ENCODE measurements around the gene TBC1D2B. TPM values are rescaled to one million over a fixed set of nuclear protein-coding genes. Genes with fewer than 3 reads are reported as not detected.

The TBC1D2B gene
- polyA plus RNA-seq, 1 donor (not counting 4 experiments of a cell fraction or from before 2014, with no cell fraction given) = 27.0 TPM

- no peak for DNase-seq (ENCODE audit: low read depth, low spot score)
- H3K27ac ChIP-seq (ENCODE audit: control insufficient read depth, insufficient read depth, low read length) = no peak overlapping the region
Observed at GRCh38 chr15:78050826-78051225, 26.7 kb downstream of the TBC1D2B start.

GRCh38 chr15:78050441-78050809 lies 27.1 kb downstream of the TBC1D2B start:
- no peak overlapping the region for H3K4me2 ChIP-seq (ENCODE audit: control insufficient read depth, extremely low read depth, insufficient read depth, low read depth, low read length)

More at GRCh38 chr15:78050826-78051225, 26.7 kb downstream of the TBC1D2B start:
- Histone ChIP-seq H3K9me3 (ENCODE audit: control insufficient read depth, low read depth, low read length) (no peaks in the 10 kb centered on the region), H3K27me3 (ENCODE audit: control insufficient read depth, extremely low read depth, insufficient read depth, low read length) (no peaks in the 10 kb centered on the region), H2AFZ (ENCODE audit: control insufficient read depth, low read length) (no peak overlapping the region), H3K9me1 (ENCODE audit: control insufficient read depth, extremely low read depth, insufficient read depth, low read length) (peaks cover 5% of the 10 kb centered on the region), H3K4me3 (ENCODE audit: control insufficient read depth in 2 of 3, extremely low read depth in 1 of 3, insufficient read depth in 2 of 3, low read depth in 1 of 3, low read length in 3 of 3) (no peak overlapping the region), H3K4me1 (ENCODE audit: control insufficient read depth, extremely low read depth, insufficient read depth, low read length) (peaks cover 1% of the 10 kb centered on the region), H4K20me1 (ENCODE audit: control insufficient read depth, extremely low read depth, insufficient read depth, low read length) (no peaks in the 10 kb centered on the region), H3K9ac (ENCODE audit: control insufficient read depth, extremely low read depth, insufficient read depth, low read length) (no peak overlapping the region), H3K4me2 (ENCODE audit: control insufficient read depth, extremely low read depth, insufficient read depth, low read depth, low read length) (no peak overlapping the region), H3K79me2 (ENCODE audit: control insufficient read depth, insufficient read depth, low read length) (peaks cover 14% of the 10 kb centered on the region), H3K36me3 (ENCODE audit: control insufficient read depth in 2 of 2, extremely low read depth in 1 of 2, insufficient read depth in 2 of 2, low read length in 2 of 2) (peaks cover 7 to 8% of the 10 kb centered on the region in 2 experiments)
- TF ChIP-seq, protein P1, sequence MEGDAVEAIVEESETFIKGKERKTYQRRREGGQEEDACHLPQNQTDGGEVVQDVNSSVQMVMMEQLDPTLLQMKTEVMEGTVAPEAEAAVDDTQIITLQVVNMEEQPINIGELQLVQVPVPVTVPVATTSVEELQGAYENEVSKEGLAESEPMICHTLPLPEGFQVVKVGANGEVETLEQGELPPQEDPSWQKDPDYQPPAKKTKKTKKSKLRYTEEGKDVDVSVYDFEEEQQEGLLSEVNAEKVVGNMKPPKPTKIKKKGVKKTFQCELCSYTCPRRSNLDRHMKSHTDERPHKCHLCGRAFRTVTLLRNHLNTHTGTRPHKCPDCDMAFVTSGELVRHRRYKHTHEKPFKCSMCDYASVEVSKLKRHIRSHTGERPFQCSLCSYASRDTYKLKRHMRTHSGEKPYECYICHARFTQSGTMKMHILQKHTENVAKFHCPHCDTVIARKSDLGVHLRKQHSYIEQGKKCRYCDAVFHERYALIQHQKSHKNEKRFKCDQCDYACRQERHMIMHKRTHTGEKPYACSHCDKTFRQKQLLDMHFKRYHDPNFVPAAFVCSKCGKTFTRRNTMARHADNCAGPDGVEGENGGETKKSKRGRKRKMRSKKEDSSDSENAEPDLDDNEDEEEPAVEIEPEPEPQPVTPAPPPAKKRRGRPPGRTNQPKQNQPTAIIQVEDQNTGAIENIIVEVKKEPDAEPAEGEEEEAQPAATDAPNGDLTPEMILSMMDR (optimal IDR thresholded peaks at IDR 0.05 in 1 of 3, IDR thresholded peaks at IDR 0.05 in 1 of 3, conservative IDR thresholded peaks at IDR 0.05 in 1 of 3; ENCODE audit: extremely low read depth in 1 of 3, insufficient read depth in 2 of 3, low read length in 3 of 3) = no peak
- TF ChIP-seq EZH2 (IDR thresholded peaks at IDR 0.05; ENCODE audit: low read length) = no peak
- FAIRE-seq = no peak
- dilution Hi-C loops (cut with MboI; ENCODE audit: extremely low pct_ligation_motif_present, low sequenced_read_pairs) = no loop called here

More at GRCh38 chr15:78050441-78050809, 27.1 kb downstream of the TBC1D2B start:
- Histone ChIP-seq H4K20me1 (ENCODE audit: control insufficient read depth, extremely low read depth, insufficient read depth, low read length) (no peaks in the 10 kb centered on the region), H3K27me3 (ENCODE audit: control insufficient read depth, extremely low read depth, insufficient read depth, low read length) (no peaks in the 10 kb centered on the region), H3K4me3 (ENCODE audit: control insufficient read depth in 2 of 3, extremely low read depth in 1 of 3, insufficient read depth in 2 of 3, low read depth in 1 of 3, low read length in 3 of 3) (no peak overlapping the region), H3K4me1 (ENCODE audit: control insufficient read depth, extremely low read depth, insufficient read depth, low read length) (no peaks in the 10 kb centered on the region), H3K9me3 (ENCODE audit: control insufficient read depth, low read depth, low read length) (no peaks in the 10 kb centered on the region), H3K27ac (ENCODE audit: control insufficient read depth, insufficient read depth, low read length) (no peak overlapping the region), H3K79me2 (ENCODE audit: control insufficient read depth, insufficient read depth, low read length) (peaks cover 10% of the 10 kb centered on the region), H3K9ac (ENCODE audit: control insufficient read depth, extremely low read depth, insufficient read depth, low read length) (no peak overlapping the region), H3K9me1 (ENCODE audit: control insufficient read depth, extremely low read depth, insufficient read depth, low read length) (peaks cover 5% of the 10 kb centered on the region), H3K36me3 (ENCODE audit: control insufficient read depth in 2 of 2, extremely low read depth in 1 of 2, insufficient read depth in 2 of 2, low read length in 2 of 2) (peaks cover 7 to 8% of the 10 kb centered on the region in 2 experiments), H2AFZ (ENCODE audit: control insufficient read depth, low read length) (no peak overlapping the region)
- dilution Hi-C loops (cut with MboI; ENCODE audit: extremely low pct_ligation_motif_present, low sequenced_read_pairs) = no loop called here
- FAIRE-seq (no peak), DNase-seq (ENCODE audit: low read depth, low spot score) (no peak)
- TF ChIP-seq, protein P1 (optimal IDR thresholded peaks at IDR 0.05 in 1 of 3, IDR thresholded peaks at IDR 0.05 in 1 of 3, conservative IDR thresholded peaks at IDR 0.05 in 1 of 3; ENCODE audit: extremely low read depth in 1 of 3, insufficient read depth in 2 of 3, low read length in 3 of 3) = no peak

Data from keratinocyte (primary cell).